ENCODE measurements around the gene ITGB4.

The ITGB4 gene

DNA sequence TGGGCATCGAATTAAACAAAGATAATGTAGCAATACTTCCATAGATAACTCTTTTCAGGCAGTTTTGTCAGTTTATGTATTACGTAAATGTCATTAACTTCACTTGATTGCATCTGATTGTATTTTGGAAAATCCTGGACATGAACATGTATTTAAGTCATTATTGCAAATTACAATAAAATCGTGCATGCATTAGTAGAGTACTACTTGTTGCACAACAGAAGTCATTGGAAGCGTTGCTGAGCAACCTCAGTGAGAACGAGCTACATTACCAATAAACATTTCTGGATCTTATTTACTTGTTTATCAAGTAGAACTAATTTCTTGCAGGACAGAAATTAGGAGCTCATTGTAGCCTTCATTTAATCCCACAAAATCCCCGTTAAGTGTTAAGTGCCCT, 70.0 kb downstream of the ITGB4 start:
- no peak for DNase-seq (ENCODE audit: low read depth)

GRCh38 chr17:75793460-75793859, 72.2 kb downstream of the ITGB4 start:
- no peak for DNase-seq (ENCODE audit: low read depth)

- no peak for DNase-seq (ENCODE audit: low read depth)
Measured at GRCh38 chr17:75795820-75796607, 74.8 kb downstream of the ITGB4 start.

DNA sequence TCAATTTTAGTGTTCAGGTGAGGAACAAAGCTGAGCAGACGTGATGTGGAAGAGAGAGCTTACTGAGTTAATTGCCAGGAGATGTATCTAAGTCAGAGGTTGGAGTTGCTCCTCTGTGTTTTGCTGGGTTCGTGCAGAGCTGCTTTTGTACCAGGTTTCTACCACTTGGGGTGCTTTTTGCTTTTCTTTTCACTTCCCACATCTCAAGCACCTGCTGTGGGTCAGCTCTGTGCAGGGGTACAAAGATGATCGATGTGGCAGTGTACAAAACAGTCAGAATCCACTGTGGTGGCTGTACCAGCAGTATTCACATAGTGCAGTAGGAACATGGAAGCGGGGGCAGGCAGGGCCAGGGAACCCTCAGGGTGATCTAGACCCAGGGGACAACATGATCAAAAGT, 78.1 kb downstream of the ITGB4 start:
- no peak for DNase-seq (ENCODE audit: low read depth)

- DNase-seq (ENCODE audit: low read depth) = no peak
Measured at GRCh38 chr17:75803883-75804282, 82.6 kb downstream of the ITGB4 start.

GRCh38 chr17:75806822-75807500, 85.7 kb downstream of the ITGB4 start:
- no peak for DNase-seq (ENCODE audit: low read depth)
